SK-N-SH (cell line): ENCODE data around the gene MYLK. TPM values are rescaled to one million over a fixed set of nuclear protein-coding genes. Genes with fewer than 3 reads are reported as not detected.

ENCODE experiments used
- CTCF ChIA-PET: fragments of 300-600, 350-600 bp; formaldehyde crosslinking; extraction: SDS; loops from one replicate; lab custom pipeline; 2021; lab: Yijun Ruan, JAX
- POLR2A ChIA-PET: fragments of 350-600 bp; sonication (Branson Sonifier 250); formaldehyde crosslinking; extraction: SDS; loops from one replicate; lab custom pipeline; 2020; ENCODE audit warnings: antibody characterized with exemption, inconsistent platforms; lab: Yijun Ruan, JAX
- DNase-seq: peaks from one replicate; pipeline ENCODE4 v3.0.0; 2012
- H2AFZ ChIP-seq: fragments of 200-600 bp; sonication (generic); 2 replicates; pipeline ENCODE4 v1.8.1; 2016; ENCODE audit warnings: antibody characterized with exemption, mild to moderate bottlenecking, low read depth
- H3F3A ChIP-seq: fragments of 200-600 bp; sonication (generic); replicated peaks from 2 replicates; pipeline ENCODE3; 2016; ENCODE audit warnings: antibody characterized with exemption, mild to moderate bottlenecking; ENCODE audit not compliant: insufficient read depth
- H3K27ac ChIP-seq, 2 experiments: fragments of 200-500 bp in 1 of 2; fragments of 200-600 bp in 1 of 2; sonication (Bioruptor generic) in 1 of 2; sonication (generic), shearing (Covaris generic) in 1 of 2; 2 replicates each; pipeline versions ENCODE4 v1.5.1 to v1.6.1; 2014 to 2016; ENCODE audit warnings: low read depth in 2 of 2, inconsistent platforms in 1 of 2, low read length in 1 of 2, mild to moderate bottlenecking in 1 of 2, mixed read lengths in 1 of 2
- H3K27me3 ChIP-seq: fragments of 200-600 bp; sonication (generic), shearing (Covaris generic); 2 replicates; pipeline ENCODE4 v1.6.1; 2016; ENCODE audit warnings: mixed run types; ENCODE audit not compliant: insufficient read depth
- H3K36me3 ChIP-seq, 2 experiments: fragments of 200-500 bp in 1 of 2; fragments of 200-600 bp in 1 of 2; sonication (Bioruptor generic) in 1 of 2; sonication (generic) in 1 of 2; replicated peaks in 1 of 2; 2 replicates each; pipeline versions ENCODE3 to v1.5.1; 2014 to 2016; ENCODE audit warnings: low read length in 1 of 2, mild to moderate bottlenecking in 1 of 2; ENCODE audit not compliant: insufficient read depth in 2 of 2, control insufficient read depth in 1 of 2
- H3K4me1 ChIP-seq, 2 experiments: fragments of 200-500 bp in 1 of 2; fragments of 200-600 bp in 1 of 2; sonication (Bioruptor generic) in 1 of 2; sonication (generic), shearing (Covaris generic) in 1 of 2; 2 replicates each; pipeline versions ENCODE4 v1.5.1 to v1.6.1; 2014 to 2016; ENCODE audit warnings: low read depth in 1 of 2, low read length in 1 of 2, mixed run types in 1 of 2; ENCODE audit not compliant: insufficient read depth in 2 of 2, control insufficient read depth in 1 of 2
- H3K4me2 ChIP-seq: fragments of 200-600 bp; sonication (generic), shearing (Covaris generic); 2 replicates; pipeline ENCODE4 v1.6.1; 2017; ENCODE audit warnings: mixed run types
- H3K4me3 ChIP-seq, 2 experiments: fragments of 200-500 bp in 1 of 2; fragments of 200-600 bp in 1 of 2; sonication (Bioruptor generic) in 1 of 2; sonication (generic), shearing (Covaris generic) in 1 of 2; 2 replicates each; pipeline versions ENCODE4 v1.5.1 to v1.8.1; 2014 to 2016; ENCODE audit warnings: low read depth in 2 of 2, inconsistent platforms in 1 of 2, low read length in 1 of 2, mild to moderate bottlenecking in 1 of 2, mixed read lengths in 1 of 2, moderate library complexity in 1 of 2
- H3K79me2 ChIP-seq: fragments of 200-600 bp; sonication (generic); 2 replicates; pipeline ENCODE4 v1.8.1; 2017; ENCODE audit warnings: mild to moderate bottlenecking; ENCODE audit not compliant: insufficient read depth
- H3K9ac ChIP-seq: fragments of 200-600 bp; sonication (generic); 2 replicates; pipeline ENCODE4 v1.6.1; 2017; ENCODE audit warnings: mixed run types
- H3K9me2 ChIP-seq: fragments of 200-600 bp; sonication (generic); 2 replicates; pipeline ENCODE4 v1.6.1; 2017; ENCODE audit warnings: mixed run types
- H3K9me3 ChIP-seq: fragments of 200-600 bp; sonication (generic); 2 replicates; pipeline ENCODE4 v1.6.1; 2017; ENCODE audit warnings: mixed run types, mild to moderate bottlenecking, moderate library complexity
- H4K20me1 ChIP-seq: fragments of 200-600 bp; sonication (generic); 2 replicates; pipeline ENCODE4 v1.6.1; 2017; ENCODE audit warnings: mild to moderate bottlenecking, mixed run types; ENCODE audit not compliant: insufficient read depth
- EP300 ChIP-seq, 2 experiments: IDR thresholded peaks; 2 replicates each; pipeline versions ENCODE4 v1.4.0 to v1.6.1; 2012; ENCODE audit warnings: borderline replicate concordance in 1 of 2, low read depth in 1 of 2, low read length in 1 of 2
- MEF2A ChIP-seq: IDR thresholded peaks from 2 replicates; pipeline ENCODE4 v1.4.0; 2012; ENCODE audit warnings: low read depth, borderline replicate concordance
- NFIC ChIP-seq: IDR thresholded peaks from 2 replicates; pipeline ENCODE4 v1.4.0; 2012; ENCODE audit warnings: borderline replicate concordance
- RXRA ChIP-seq: IDR thresholded peaks from 2 replicates; pipeline ENCODE4 v1.4.0; 2012; ENCODE audit warnings: low read depth, mild to moderate bottlenecking, borderline replicate concordance
- WGBS: methylation state at CpG from one replicate; pipeline ENCODE4 v1.1.6; 2017; ENCODE audit warnings: low lambda C conversion rate; 5-methylcytosine and 5-hydroxymethylcytosine counted together
- polyA plus RNA-seq, 3 experiments: library from polyadenylated mRNA; depleted of rRNA; stranded (reverse); fragments of >200 nt; gene quantifications; 2 replicates each; pipeline ENCODE4 v1.2.3, GENCODE V29; 2012
- TF ChIP-seq, protein P1 (sequence below): IDR thresholded peaks from 2 replicates; pipeline ENCODE4 v1.6.1; 2012; ENCODE audit warnings: mild to moderate bottlenecking, low read depth, low read length, moderate library complexity
- TF ChIP-seq, protein P2 (sequence below): fragments of 200-600 bp; sonication (generic); IDR thresholded peaks from 2 replicates; pipeline ENCODE4 v1.6.1; 2017; ENCODE audit warnings: antibody characterized with exemption, mild to moderate bottlenecking, moderate library complexity
- TF ChIP-seq, protein P3 (sequence below): IDR thresholded peaks from 2 replicates; pipeline ENCODE4 v1.4.0; 2012; ENCODE audit warnings: low read depth, borderline replicate concordance

Gene MYLK
- polyA plus RNA-seq, 1 of the 3 experiments (the other 2 are of a cell fraction): 272 TPM

DNA sequence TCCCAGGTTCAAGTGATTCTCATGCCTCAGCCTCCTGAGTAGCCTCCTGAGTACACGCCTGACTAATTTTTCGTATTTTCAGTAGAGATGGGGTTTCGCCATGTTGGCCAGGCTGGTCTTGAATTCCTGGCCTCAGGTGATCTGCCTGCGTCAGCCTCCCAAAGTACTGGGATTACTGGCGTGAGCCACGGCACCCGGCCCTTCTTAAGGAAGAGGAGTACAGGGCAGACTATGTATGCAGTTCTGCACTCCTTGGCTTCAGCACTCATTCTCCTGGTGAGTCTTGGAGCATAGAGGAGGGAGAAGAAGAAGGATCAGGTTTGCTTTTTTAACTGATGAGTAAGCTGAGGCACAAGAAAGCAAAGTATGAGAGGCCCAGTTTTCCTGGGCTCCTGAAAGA, 199.5 kb downstream of the MYLK start:
- peaks cover 15 to 51% of the 10 kb centered on the region in 2 experiments; a peak in 3 of 4 replicates for H3K4me1 ChIP-seq
- no peak for DNase-seq
- POLR2A ChIA-PET: no interaction called here
- no peak overlapping the region for H3K4me2 ChIP-seq
- peaks cover 17% of the 10 kb centered on the region for H3F3A ChIP-seq
- H2AFZ ChIP-seq: no peak overlapping the region
- peaks cover 4% of the 10 kb centered on the region; the same call in 1 of the 2 replicates for H3K79me2 ChIP-seq
- H3K9me3 ChIP-seq: no peaks in the 10 kb centered on the region
- TF ChIP-seq, protein P1, sequence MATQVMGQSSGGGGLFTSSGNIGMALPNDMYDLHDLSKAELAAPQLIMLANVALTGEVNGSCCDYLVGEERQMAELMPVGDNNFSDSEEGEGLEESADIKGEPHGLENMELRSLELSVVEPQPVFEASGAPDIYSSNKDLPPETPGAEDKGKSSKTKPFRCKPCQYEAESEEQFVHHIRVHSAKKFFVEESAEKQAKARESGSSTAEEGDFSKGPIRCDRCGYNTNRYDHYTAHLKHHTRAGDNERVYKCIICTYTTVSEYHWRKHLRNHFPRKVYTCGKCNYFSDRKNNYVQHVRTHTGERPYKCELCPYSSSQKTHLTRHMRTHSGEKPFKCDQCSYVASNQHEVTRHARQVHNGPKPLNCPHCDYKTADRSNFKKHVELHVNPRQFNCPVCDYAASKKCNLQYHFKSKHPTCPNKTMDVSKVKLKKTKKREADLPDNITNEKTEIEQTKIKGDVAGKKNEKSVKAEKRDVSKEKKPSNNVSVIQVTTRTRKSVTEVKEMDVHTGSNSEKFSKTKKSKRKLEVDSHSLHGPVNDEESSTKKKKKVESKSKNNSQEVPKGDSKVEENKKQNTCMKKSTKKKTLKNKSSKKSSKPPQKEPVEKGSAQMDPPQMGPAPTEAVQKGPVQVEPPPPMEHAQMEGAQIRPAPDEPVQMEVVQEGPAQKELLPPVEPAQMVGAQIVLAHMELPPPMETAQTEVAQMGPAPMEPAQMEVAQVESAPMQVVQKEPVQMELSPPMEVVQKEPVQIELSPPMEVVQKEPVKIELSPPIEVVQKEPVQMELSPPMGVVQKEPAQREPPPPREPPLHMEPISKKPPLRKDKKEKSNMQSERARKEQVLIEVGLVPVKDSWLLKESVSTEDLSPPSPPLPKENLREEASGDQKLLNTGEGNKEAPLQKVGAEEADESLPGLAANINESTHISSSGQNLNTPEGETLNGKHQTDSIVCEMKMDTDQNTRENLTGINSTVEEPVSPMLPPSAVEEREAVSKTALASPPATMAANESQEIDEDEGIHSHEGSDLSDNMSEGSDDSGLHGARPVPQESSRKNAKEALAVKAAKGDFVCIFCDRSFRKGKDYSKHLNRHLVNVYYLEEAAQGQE: no peak
- CTCF ChIA-PET: interaction anchor here (1.0 to 7.3 kb wide), 4 partner anchors 9 to 39 kb away, joined by 3 to 44 read pairs (median 5); no protein-coding TSS in a partner anchor
- 0 out of 4 replicates have a peak overlapping the region, but pooled peaks of 1 of the 2 experiments have one; percentile 5 for H3K27ac ChIP-seq
- peaks cover 55 to 58% of the 10 kb centered on the region in 2 experiments for H3K36me3 ChIP-seq
- no peak overlapping the region for H3K4me3 ChIP-seq
- 98% methylated on average over 7 of the region's 7 CpGs for WGBS
- H3K9me2 ChIP-seq: no peaks in the 10 kb centered on the region
- no peaks in the 10 kb centered on the region for H4K20me1 ChIP-seq
- no peaks in the 10 kb centered on the region for H3K27me3 ChIP-seq
- no peak overlapping the region for H3K9ac ChIP-seq

DNA sequence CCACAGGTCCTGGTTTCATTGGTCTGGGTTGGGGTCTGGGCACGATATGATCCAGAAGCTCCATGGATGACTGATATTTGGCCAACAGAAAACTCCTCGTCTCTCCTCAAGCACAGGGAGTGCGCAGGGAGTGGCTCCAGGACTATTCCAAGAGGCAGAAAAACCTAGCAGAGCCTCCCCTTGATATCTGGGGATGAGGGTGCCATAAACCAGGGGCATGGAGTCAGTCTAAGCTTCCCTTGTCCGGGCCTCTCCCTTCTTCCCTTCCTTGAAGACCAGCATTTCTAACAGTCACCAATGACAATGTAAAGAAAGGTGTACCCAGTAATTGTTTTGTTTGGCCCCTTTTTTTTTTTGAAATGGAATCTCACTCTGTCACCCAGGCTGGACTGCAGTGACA, 199.9 kb downstream of the MYLK start:
- Histone ChIP-seq H3K79me2 (peaks cover 4% of the 10 kb centered on the region; the same call in 1 of the 2 replicates), H3K4me3 (no peak overlapping the region), H3K4me1 (peaks cover 16 to 51% of the 10 kb centered on the region in 2 experiments; a peak in 3 of 4 replicates), H3F3A (peaks cover 18% of the 10 kb centered on the region), H2AFZ (no peak overlapping the region), H3K36me3 (peaks cover 52 to 61% of the 10 kb centered on the region in 2 experiments), H3K9me2 (no peaks in the 10 kb centered on the region), H4K20me1 (no peaks in the 10 kb centered on the region), H3K27ac (no peak overlapping the region; a peak in 1 of 4 replicates), H3K27me3 (no peaks in the 10 kb centered on the region), H3K4me2 (no peak overlapping the region), H3K9me3 (no peaks in the 10 kb centered on the region), H3K9ac (no peak overlapping the region)
- ChIA-PET CTCF (interaction anchor here (1.6 to 7.3 kb wide), 3 partner anchors 18 to 39 kb away, joined by 5 to 44 read pairs (median 5); no protein-coding TSS in a partner anchor), POLR2A (no interaction called here)
- no peak for DNase-seq
- 100% methylated on average over 4 of the region's 4 CpGs for WGBS
- TF ChIP-seq, protein P2, sequence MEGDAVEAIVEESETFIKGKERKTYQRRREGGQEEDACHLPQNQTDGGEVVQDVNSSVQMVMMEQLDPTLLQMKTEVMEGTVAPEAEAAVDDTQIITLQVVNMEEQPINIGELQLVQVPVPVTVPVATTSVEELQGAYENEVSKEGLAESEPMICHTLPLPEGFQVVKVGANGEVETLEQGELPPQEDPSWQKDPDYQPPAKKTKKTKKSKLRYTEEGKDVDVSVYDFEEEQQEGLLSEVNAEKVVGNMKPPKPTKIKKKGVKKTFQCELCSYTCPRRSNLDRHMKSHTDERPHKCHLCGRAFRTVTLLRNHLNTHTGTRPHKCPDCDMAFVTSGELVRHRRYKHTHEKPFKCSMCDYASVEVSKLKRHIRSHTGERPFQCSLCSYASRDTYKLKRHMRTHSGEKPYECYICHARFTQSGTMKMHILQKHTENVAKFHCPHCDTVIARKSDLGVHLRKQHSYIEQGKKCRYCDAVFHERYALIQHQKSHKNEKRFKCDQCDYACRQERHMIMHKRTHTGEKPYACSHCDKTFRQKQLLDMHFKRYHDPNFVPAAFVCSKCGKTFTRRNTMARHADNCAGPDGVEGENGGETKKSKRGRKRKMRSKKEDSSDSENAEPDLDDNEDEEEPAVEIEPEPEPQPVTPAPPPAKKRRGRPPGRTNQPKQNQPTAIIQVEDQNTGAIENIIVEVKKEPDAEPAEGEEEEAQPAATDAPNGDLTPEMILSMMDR: no peak
- TF ChIP-seq NFIC (no peak), MEF2A (no peak), EP300 (IDR thresholded peaks at IDR 0.05; ENCODE audit: borderline replicate concordance in 1 of 2, low read depth in 1 of 2, low read length in 1 of 2) (no peak), RXRA (no peak)
- TF ChIP-seq, protein P3, sequence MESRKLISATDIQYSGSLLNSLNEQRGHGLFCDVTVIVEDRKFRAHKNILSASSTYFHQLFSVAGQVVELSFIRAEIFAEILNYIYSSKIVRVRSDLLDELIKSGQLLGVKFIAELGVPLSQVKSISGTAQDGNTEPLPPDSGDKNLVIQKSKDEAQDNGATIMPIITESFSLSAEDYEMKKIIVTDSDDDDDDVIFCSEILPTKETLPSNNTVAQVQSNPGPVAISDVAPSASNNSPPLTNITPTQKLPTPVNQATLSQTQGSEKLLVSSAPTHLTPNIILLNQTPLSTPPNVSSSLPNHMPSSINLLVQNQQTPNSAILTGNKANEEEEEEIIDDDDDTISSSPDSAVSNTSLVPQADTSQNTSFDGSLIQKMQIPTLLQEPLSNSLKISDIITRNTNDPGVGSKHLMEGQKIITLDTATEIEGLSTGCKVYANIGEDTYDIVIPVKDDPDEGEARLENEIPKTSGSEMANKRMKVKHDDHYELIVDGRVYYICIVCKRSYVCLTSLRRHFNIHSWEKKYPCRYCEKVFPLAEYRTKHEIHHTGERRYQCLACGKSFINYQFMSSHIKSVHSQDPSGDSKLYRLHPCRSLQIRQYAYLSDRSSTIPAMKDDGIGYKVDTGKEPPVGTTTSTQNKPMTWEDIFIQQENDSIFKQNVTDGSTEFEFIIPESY: no peak
